GM23338 (cell line): ENCODE data around the gene PPP6R3. TPM values are rescaled to one million over a fixed set of nuclear protein-coding genes. Genes with fewer than 3 reads are reported as not detected.

Experiments used
- ATAC-seq: fragments of 200-7000 bp; cut with Tn5 transposase; 3 replicates; pipeline ENCODE4 v1.9.1; 2020
- DNase-seq: peaks from one replicate; pipeline ENCODE4 v3.0.0-alpha.2; 2015; ENCODE audit warnings: low spot score
- H2AFZ ChIP-seq: fragments of 200-600 bp; sonication (generic); 2 replicates; pipeline ENCODE4 v1.8.0; 2016; ENCODE audit warnings: antibody characterized with exemption, mild to moderate bottlenecking, moderate library complexity
- H3F3A ChIP-seq: fragments of 200-600 bp; sonication (generic); replicated peaks from 2 replicates; pipeline ENCODE4 v1.8.0; 2017; ENCODE audit warnings: antibody characterized with exemption, mixed run types, low read depth
- H3K27ac ChIP-seq: fragments of 200-600 bp; sonication (generic); 2 replicates; pipeline ENCODE4 v1.6.1; 2016; ENCODE audit warnings: low read depth
- H3K27me3 ChIP-seq: fragments of 200-600 bp; sonication (generic); 2 replicates; pipeline ENCODE4 v1.8.0; 2016; ENCODE audit warnings: mild to moderate bottlenecking, mixed run types, moderate library complexity; ENCODE audit not compliant: insufficient read depth
- H3K36me3 ChIP-seq: fragments of 200-600 bp; sonication (generic); 2 replicates; pipeline ENCODE4 v1.8.0; 2016; ENCODE audit warnings: mild to moderate bottlenecking; ENCODE audit not compliant: insufficient read depth
- H3K4me1 ChIP-seq: fragments of 200-600 bp; sonication (generic); 2 replicates; pipeline ENCODE4 v1.8.0; 2016; ENCODE audit warnings: mild to moderate bottlenecking, moderate library complexity; ENCODE audit not compliant: insufficient read depth
- H3K4me2 ChIP-seq: fragments of 200-600 bp; sonication (generic); 2 replicates; pipeline ENCODE4 v1.7.1; 2017; ENCODE audit warnings: mixed run types
- H3K4me3 ChIP-seq: fragments of 200-600 bp; sonication (generic); 2 replicates; pipeline ENCODE4 v1.6.1; 2016; ENCODE audit warnings: mixed run types
- H3K79me2 ChIP-seq: fragments of 200-600 bp; sonication (generic); replicated peaks from 2 replicates; pipeline ENCODE4 v1.8.0; 2017; ENCODE audit warnings: mild to moderate bottlenecking; ENCODE audit not compliant: insufficient read depth
- H3K9me2 ChIP-seq: fragments of 200-600 bp; sonication (generic); 2 replicates; pipeline ENCODE4 v1.8.0; 2017; ENCODE audit not compliant: insufficient read depth
- H4K20me1 ChIP-seq: fragments of 200-600 bp; sonication (generic); replicated peaks from 2 replicates; pipeline ENCODE4 v1.8.0; 2017; ENCODE audit warnings: mild to moderate bottlenecking; ENCODE audit not compliant: insufficient read depth
- H3K27ac Mint-ChIP-seq: 2 replicates; pipeline ENCODE4 v1.8.0; 2020; ENCODE audit warnings: inconsistent platforms, mild to moderate bottlenecking, moderate library complexity, mixed read lengths
- H3K27me3 Mint-ChIP-seq: 3 replicates; pipeline ENCODE4 v1.8.0; 2022; ENCODE audit warnings: low read depth, mild to moderate bottlenecking, moderate library complexity, mixed read lengths, inconsistent platforms; ENCODE audit not compliant: insufficient read depth, poor library complexity
- H3K36me3 Mint-ChIP-seq: 3 replicates; pipeline ENCODE4 v1.8.0; 2021; ENCODE audit warnings: low read depth, mild to moderate bottlenecking, inconsistent platforms, moderate library complexity, mixed read lengths
- H3K4me1 Mint-ChIP-seq: 3 replicates; pipeline ENCODE4 v1.8.0; 2020; ENCODE audit warnings: mild to moderate bottlenecking, inconsistent platforms, mixed read lengths
- H3K4me3 Mint-ChIP-seq: 3 replicates; pipeline ENCODE4 v1.8.0; 2021; ENCODE audit warnings: moderate library complexity, mild to moderate bottlenecking, inconsistent platforms, mixed read lengths
- H3K9me3 Mint-ChIP-seq: 3 replicates; pipeline ENCODE4 v1.8.0; 2020; ENCODE audit warnings: moderate library complexity, mild to moderate bottlenecking, inconsistent platforms, mixed read lengths
- CREB1 ChIP-seq: fragments of 250-450 bp; sonication (Bioruptor Pico); IDR thresholded peaks from 2 replicates; pipeline ENCODE4 v1.5.0; 2020; ENCODE audit warnings: low read depth, mild to moderate bottlenecking, moderate library complexity
- EZH2 ChIP-seq: fragments of 200-600 bp; sonication (generic); IDR thresholded peaks from one replicate; pipeline ENCODE4 v1.8.0; 2017; ENCODE audit warnings: antibody characterized with exemption, mild to moderate bottlenecking, low read depth; ENCODE audit not compliant: unreplicated experiment
- EZH2phosphoT487 ChIP-seq: fragments of 200-600 bp; sonication (generic); IDR thresholded peaks from one replicate; pipeline ENCODE4 v1.8.1; 2018; ENCODE audit warnings: antibody characterized with exemption; ENCODE audit not compliant: unreplicated experiment
- JUNB ChIP-seq: IDR thresholded peaks from one replicate; pipeline ENCODE4 v1.6.1; 2016; ENCODE audit warnings: antibody characterized with exemption; ENCODE audit not compliant: unreplicated experiment
- NANOG ChIP-seq: IDR thresholded peaks from 2 replicates; pipeline ENCODE4 v1.6.1; 2016; ENCODE audit warnings: antibody characterized with exemption, borderline replicate concordance
- POLR2AphosphoS5 ChIP-seq: IDR thresholded peaks from 2 replicates; pipeline ENCODE4 v1.6.1; 2016; ENCODE audit warnings: antibody characterized with exemption, low read depth
- STAT1 ChIP-seq: IDR thresholded peaks from one replicate; pipeline ENCODE4 v1.6.1; 2016; ENCODE audit warnings: antibody characterized with exemption; ENCODE audit not compliant: unreplicated experiment
- ZNF114 ChIP-seq: fragments of 250-450 bp; sonication (Bioruptor Pico); IDR thresholded peaks from 2 replicates; pipeline ENCODE4 v1.5.0; 2020; ENCODE audit warnings: mild to moderate bottlenecking, moderate library complexity
- ZNF331 ChIP-seq: fragments of 250-450 bp; sonication (Bioruptor Pico); IDR thresholded peaks from 2 replicates; pipeline ENCODE4 v1.5.0; 2020; ENCODE audit warnings: low read depth, mild to moderate bottlenecking, moderate library complexity
- polyA plus RNA-seq: library from polyadenylated mRNA; unstranded; fragments of >200 nt; fragmentation: Nextera tagmentation; extraction: Ambion mirVana; gene quantifications from 2 replicates; pipeline ENCODE4 v1.2.1, GENCODE V29; 2016
- total RNA-seq: library from RNA; depleted of rRNA; stranded (reverse); fragments of >200 nt; shearing (Covaris generic); gene quantifications from 2 replicates; pipeline ENCODE4 v1.2.3, GENCODE V29; 2014
- TF ChIP-seq, protein P1 (sequence below): IDR thresholded peaks from one replicate; pipeline ENCODE4 v1.6.1; 2018; ENCODE audit warnings: antibody characterized with exemption; ENCODE audit not compliant: unreplicated experiment
- TF ChIP-seq, protein P2 (sequence below): IDR thresholded peaks from 2 replicates; pipeline ENCODE4 v1.6.1; 2016; ENCODE audit warnings: antibody characterized with exemption
- TF ChIP-seq, protein P3 (sequence below), 2 experiments: fragments of 200-600 bp in 1 of 2; sonication (generic) in 1 of 2; conservative IDR thresholded peaks; 2 replicates each; pipeline versions ENCODE4 v1.5.1 to v1.6.1; 2016 to 2017; ENCODE audit warnings: antibody characterized with exemption in 2 of 2, low read depth in 2 of 2, mild to moderate bottlenecking in 2 of 2, moderate library complexity in 1 of 2

Gene PPP6R3
- total and polyA plus RNA-seq, 2 experiments from 2014 or later, result 170 to 268 TPM

DNA sequence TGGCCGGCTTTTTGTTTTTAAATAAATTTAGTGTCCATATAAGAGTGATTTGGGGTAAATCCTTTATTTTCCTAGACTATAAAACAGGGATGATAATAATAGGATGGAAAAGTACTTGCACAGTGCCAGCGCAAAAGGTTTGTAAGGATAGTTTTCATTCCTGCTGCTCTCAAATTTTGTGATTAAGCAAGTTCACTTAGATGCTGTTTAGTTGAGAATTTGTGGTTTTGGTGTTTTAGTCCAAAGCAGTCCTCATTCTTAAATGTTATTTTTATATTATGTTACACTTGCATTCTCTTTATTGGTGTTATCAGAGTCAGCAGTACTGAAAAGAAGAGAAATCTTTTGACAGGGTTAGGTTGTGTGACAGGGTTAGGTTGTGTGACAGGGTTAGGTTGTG is 47.9 kb downstream of the PPP6R3 start:
- no peak overlapping the region for H3K4me3 ChIP-seq
- DNase-seq, result no peak
- Mint-ChIP-seq H3K27ac (no peak overlapping the region), H3K27me3 (peaks cover 15% of the 10 kb centered on the region), H3K36me3 (0 out of 3 replicates have a peak, but pooled peaks cover 5% of the 10 kb centered on the region), H3K4me3 (no peak overlapping the region), H3K4me1 (peaks cover 32% of the 10 kb centered on the region), H3K9me3 (no peaks in the 10 kb centered on the region)
- peak overlapping the region; percentile 37 for H3K4me2 ChIP-seq
- H2AFZ ChIP-seq, result no peak overlapping the region
- H3K27ac ChIP-seq, result peak overlapping the region; percentile 4; the same call in 1 of the 2 replicates
- H3K4me1 ChIP-seq, result peaks cover 15% of the 10 kb centered on the region
- peaks cover 100% of the 10 kb centered on the region for H3K79me2 ChIP-seq
- H3K9me2 ChIP-seq, result no peaks in the 10 kb centered on the region
- no peak; the same call in 2 of the 3 replicates for ATAC-seq
- no peaks in the 10 kb centered on the region for H3K27me3 ChIP-seq
- no peaks in the 10 kb centered on the region for H3F3A ChIP-seq
- TF ChIP-seq POLR2AphosphoS5 (no peak), ZNF114 (CRISPR knock-in tag) (no peak), NANOG (no peak), CREB1 (CRISPR knock-in tag) (no peak), ZNF331 (CRISPR knock-in tag) (no peak)
- TF ChIP-seq, protein P1, sequence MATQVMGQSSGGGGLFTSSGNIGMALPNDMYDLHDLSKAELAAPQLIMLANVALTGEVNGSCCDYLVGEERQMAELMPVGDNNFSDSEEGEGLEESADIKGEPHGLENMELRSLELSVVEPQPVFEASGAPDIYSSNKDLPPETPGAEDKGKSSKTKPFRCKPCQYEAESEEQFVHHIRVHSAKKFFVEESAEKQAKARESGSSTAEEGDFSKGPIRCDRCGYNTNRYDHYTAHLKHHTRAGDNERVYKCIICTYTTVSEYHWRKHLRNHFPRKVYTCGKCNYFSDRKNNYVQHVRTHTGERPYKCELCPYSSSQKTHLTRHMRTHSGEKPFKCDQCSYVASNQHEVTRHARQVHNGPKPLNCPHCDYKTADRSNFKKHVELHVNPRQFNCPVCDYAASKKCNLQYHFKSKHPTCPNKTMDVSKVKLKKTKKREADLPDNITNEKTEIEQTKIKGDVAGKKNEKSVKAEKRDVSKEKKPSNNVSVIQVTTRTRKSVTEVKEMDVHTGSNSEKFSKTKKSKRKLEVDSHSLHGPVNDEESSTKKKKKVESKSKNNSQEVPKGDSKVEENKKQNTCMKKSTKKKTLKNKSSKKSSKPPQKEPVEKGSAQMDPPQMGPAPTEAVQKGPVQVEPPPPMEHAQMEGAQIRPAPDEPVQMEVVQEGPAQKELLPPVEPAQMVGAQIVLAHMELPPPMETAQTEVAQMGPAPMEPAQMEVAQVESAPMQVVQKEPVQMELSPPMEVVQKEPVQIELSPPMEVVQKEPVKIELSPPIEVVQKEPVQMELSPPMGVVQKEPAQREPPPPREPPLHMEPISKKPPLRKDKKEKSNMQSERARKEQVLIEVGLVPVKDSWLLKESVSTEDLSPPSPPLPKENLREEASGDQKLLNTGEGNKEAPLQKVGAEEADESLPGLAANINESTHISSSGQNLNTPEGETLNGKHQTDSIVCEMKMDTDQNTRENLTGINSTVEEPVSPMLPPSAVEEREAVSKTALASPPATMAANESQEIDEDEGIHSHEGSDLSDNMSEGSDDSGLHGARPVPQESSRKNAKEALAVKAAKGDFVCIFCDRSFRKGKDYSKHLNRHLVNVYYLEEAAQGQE, result no peak
- H3K36me3 ChIP-seq, result no peaks in the 10 kb centered on the region
- H4K20me1 ChIP-seq, result peaks cover 86% of the 10 kb centered on the region

DNA sequence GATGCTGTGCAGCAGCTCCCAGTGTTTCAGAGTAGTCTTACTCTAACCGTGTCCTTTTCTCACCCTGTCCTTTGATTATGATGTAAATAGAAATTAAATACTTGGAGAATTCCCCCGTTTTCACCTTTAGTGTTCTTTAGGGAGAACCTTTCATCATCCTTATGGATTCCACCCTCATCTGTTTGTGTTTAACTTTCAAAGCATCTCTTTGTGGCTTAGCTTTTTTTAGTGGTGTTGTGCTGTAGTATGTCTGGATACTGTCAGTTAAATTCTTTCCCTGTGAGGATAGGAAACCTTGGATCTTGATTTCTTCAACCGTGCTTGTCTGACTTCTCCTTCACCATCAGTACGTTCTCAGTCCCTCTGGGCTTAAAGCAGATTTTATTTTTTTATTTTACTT is 48.5 kb downstream of the PPP6R3 start:
- no peaks in the 10 kb centered on the region for H3K27me3 ChIP-seq
- H3K36me3 Mint-ChIP-seq, result peaks cover 11% of the 10 kb centered on the region; the same call in 2 of the 3 replicates
- no peak overlapping the region for H3K4me3 Mint-ChIP-seq
- no peaks in the 10 kb centered on the region for H3K9me3 Mint-ChIP-seq
- H3F3A ChIP-seq, result no peaks in the 10 kb centered on the region
- ATAC-seq (peak; percentile 38), DNase-seq (peak; percentile 28)
- peaks cover 30% of the 10 kb centered on the region for H3K4me1 Mint-ChIP-seq
- H3K4me2 ChIP-seq, result peak overlapping the region; percentile 37
- H3K79me2 ChIP-seq, result peaks cover 100% of the 10 kb centered on the region
- H4K20me1 ChIP-seq, result peaks cover 86% of the 10 kb centered on the region
- H3K36me3 ChIP-seq, result no peaks in the 10 kb centered on the region
- peak overlapping the region; percentile 50; the same call in 1 of the 2 replicates for H3K27ac Mint-ChIP-seq
- H3K9me2 ChIP-seq, result no peaks in the 10 kb centered on the region
- H2AFZ ChIP-seq, result no peak overlapping the region
- H3K27me3 Mint-ChIP-seq, result peaks cover 15% of the 10 kb centered on the region
- peak overlapping the region; percentile 4; the same call in 1 of the 2 replicates for H3K27ac ChIP-seq
- peaks cover 15% of the 10 kb centered on the region for H3K4me1 ChIP-seq
- no peak overlapping the region for H3K4me3 ChIP-seq
- TF ChIP-seq NANOG, result no peak
- TF ChIP-seq, protein P2, sequence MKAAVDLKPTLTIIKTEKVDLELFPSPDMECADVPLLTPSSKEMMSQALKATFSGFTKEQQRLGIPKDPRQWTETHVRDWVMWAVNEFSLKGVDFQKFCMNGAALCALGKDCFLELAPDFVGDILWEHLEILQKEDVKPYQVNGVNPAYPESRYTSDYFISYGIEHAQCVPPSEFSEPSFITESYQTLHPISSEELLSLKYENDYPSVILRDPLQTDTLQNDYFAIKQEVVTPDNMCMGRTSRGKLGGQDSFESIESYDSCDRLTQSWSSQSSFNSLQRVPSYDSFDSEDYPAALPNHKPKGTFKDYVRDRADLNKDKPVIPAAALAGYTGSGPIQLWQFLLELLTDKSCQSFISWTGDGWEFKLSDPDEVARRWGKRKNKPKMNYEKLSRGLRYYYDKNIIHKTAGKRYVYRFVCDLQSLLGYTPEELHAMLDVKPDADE, result no peak
- TF ChIP-seq EZH2phosphoT487, result no peak
- TF ChIP-seq, protein P3, sequence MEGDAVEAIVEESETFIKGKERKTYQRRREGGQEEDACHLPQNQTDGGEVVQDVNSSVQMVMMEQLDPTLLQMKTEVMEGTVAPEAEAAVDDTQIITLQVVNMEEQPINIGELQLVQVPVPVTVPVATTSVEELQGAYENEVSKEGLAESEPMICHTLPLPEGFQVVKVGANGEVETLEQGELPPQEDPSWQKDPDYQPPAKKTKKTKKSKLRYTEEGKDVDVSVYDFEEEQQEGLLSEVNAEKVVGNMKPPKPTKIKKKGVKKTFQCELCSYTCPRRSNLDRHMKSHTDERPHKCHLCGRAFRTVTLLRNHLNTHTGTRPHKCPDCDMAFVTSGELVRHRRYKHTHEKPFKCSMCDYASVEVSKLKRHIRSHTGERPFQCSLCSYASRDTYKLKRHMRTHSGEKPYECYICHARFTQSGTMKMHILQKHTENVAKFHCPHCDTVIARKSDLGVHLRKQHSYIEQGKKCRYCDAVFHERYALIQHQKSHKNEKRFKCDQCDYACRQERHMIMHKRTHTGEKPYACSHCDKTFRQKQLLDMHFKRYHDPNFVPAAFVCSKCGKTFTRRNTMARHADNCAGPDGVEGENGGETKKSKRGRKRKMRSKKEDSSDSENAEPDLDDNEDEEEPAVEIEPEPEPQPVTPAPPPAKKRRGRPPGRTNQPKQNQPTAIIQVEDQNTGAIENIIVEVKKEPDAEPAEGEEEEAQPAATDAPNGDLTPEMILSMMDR (conservative IDR thresholded peaks at IDR 0.05; ENCODE audit: low read depth in 2 of 2), result no peak
- TF ChIP-seq STAT1, result no peak
- no peak for TF ChIP-seq POLR2AphosphoS5
- TF ChIP-seq ZNF331 (CRISPR knock-in tag), result no peak
- TF ChIP-seq ZNF114 (CRISPR knock-in tag), result no peak
- TF ChIP-seq CREB1 (CRISPR knock-in tag), result no peak
- no peak for TF ChIP-seq JUNB
- no peak for TF ChIP-seq EZH2
- TF ChIP-seq, protein P1, result no peak
